HG02588 (cell line): ENCODE data around the gene AHDC1.

Experiments
- ATAC-seq: cut with Tn5 transposase; IDR thresholded peaks from one replicate; pipeline ENCODE4 v1.9.1; 2021; ENCODE audit warnings: mild to moderate bottlenecking, moderate library complexity; ENCODE audit not compliant: unreplicated experiment

AHDC1 gene

GRCh38 chr1:27598902-27599528 lies 4.9 kb downstream of the AHDC1 start:
- no peak for ATAC-seq

GRCh38 chr1:27598295-27598687 lies 5.7 kb downstream of the AHDC1 start:
- ATAC-seq, result no peak

GRCh38 chr1:27597516-27598294 lies 6.2 kb downstream of the AHDC1 start:
- ATAC-seq, result no peak

- no peak for ATAC-seq
Measured at GRCh38 chr1:27596986-27597385, 7.0 kb downstream of the AHDC1 start.

GRCh38 chr1:27596261-27596660 lies 7.7 kb downstream of the AHDC1 start:
- no peak for ATAC-seq

- no peak for ATAC-seq
Measured at GRCh38 chr1:27595597-27595996, 8.3 kb downstream of the AHDC1 start.

GRCh38 chr1:27594564-27595510 lies 9.1 kb downstream of the AHDC1 start:
- ATAC-seq, result no peak

GRCh38 chr1:27593678-27594563 lies 10.0 kb downstream of the AHDC1 start:
- ATAC-seq, result no peak

GRCh38 chr1:27592931-27593677 lies 10.8 kb downstream of the AHDC1 start:
- no peak for ATAC-seq

GRCh38 chr1:27592232-27592930 lies 11.6 kb downstream of the AHDC1 start:
- no peak for ATAC-seq

- ATAC-seq, result no peak
Measured at GRCh38 chr1:27591622-27592021, 12.3 kb downstream of the AHDC1 start.

GRCh38 chr1:27590917-27591508 lies 12.9 kb downstream of the AHDC1 start:
- no peak for ATAC-seq

GRCh38 chr1:27589841-27590426 lies 14.0 kb downstream of the AHDC1 start:
- ATAC-seq, result no peak

GRCh38 chr1:27589441-27589840 lies 14.5 kb downstream of the AHDC1 start:
- ATAC-seq, result no peak

- no peak for ATAC-seq
Measured at GRCh38 chr1:27588256-27589232, 15.4 kb downstream of the AHDC1 start.

- ATAC-seq, result no peak
Measured at GRCh38 chr1:27585684-27586083, 18.3 kb downstream of the AHDC1 start.

GRCh38 chr1:27584453-27584852 lies 19.5 kb downstream of the AHDC1 start:
- ATAC-seq, result no peak
